Left lung (tissue), 10 donors: ENCODE data around the gene NFATC1. TPM values are rescaled to one million over a fixed set of nuclear protein-coding genes. Genes with fewer than 3 reads are reported as not detected.
A peak's percentile ranks its signal among the peaks of the same experiment; 100 is the strongest.

Experiments
- ATAC-seq: fragments of 200-7000 bp; cut with Tn5 transposase; one replicate; pipeline ENCODE4 v1.9.1; 2020; ENCODE audit warnings: moderate library complexity
- DNase-seq, 4 donors: peaks; one replicate each; pipeline ENCODE4 v3.0.0-alpha.2; 2013 to 2020
- H3K27ac ChIP-seq, 2 donors: fragments of 200-600 bp; sonication (generic) in 1 of 2; one replicate each; pipeline versions ENCODE4 v1.5.0 to v1.8.0; 2020 to 2021
- H3K27me3 ChIP-seq, 2 donors: fragments of 200-600 bp; sonication (generic) in 1 of 2; one replicate each; pipeline versions ENCODE4 v1.5.0 to v1.8.0; 2020 to 2021
- H3K36me3 ChIP-seq, 2 donors: fragments of 200-600 bp; sonication (generic) in 1 of 2; one replicate each; pipeline versions ENCODE4 v1.5.0 to v1.8.0; 2020 to 2021
- H3K4me1 ChIP-seq, 2 donors: fragments of 200-600 bp; one replicate each; pipeline ENCODE4 v1.8.0; 2021
- H3K4me3 ChIP-seq, 2 donors: fragments of 200-600 bp; sonication (generic) in 1 of 2; one replicate each; pipeline versions ENCODE4 v1.5.0 to v1.8.0; 2020 to 2021; ENCODE audit warnings: mild to moderate bottlenecking in 1 of 2
- H3K9me3 ChIP-seq, 2 donors: fragments of 200-600 bp; sonication (generic) in 1 of 2; one replicate each; pipeline versions ENCODE4 v1.5.0 to v1.8.0; 2020 to 2021
- CTCF ChIP-seq, 2 donors: fragments of 200-600 bp; sonication (generic) in 1 of 2; IDR thresholded peaks; one replicate each; pipeline versions ENCODE4 v1.5.0 to v1.8.0; 2021; ENCODE audit warnings: antibody characterized with exemption in 2 of 2
- intact Hi-C, 2 donors: fragments of 100-400 bp; cut with DNase I; formaldehyde crosslinking; loops; one replicate each; pipeline versions ENCODE4 v1.11.2 to v1.14.2; 2022
- polyA plus RNA-seq, 6 donors: library from polyadenylated mRNA; unstranded; fragments of 120-200 nt; gene quantifications; one replicate each; pipeline ENCODE4 v1.2.1, GENCODE V29; 2013; ENCODE audit not compliant: insufficient read length in 6 of 6
- total RNA-seq, 2 donors: library from RNA; stranded (reverse); fragmentation: NEBNext Ultra II Directional; extraction: Animal tissue kit (Norgen Biotek cat#: 25700); gene quantifications; one replicate each; pipeline ENCODE4 v1.2.1, GENCODE V29; 2021
- donor health status: DM: no; HTN: yes; CAD: no.
- donor health status: DM: no; HTN: no; CAD: no.

NFATC1 gene
- total and polyA plus RNA-seq, 8 donors: 6.5 to 17.1 (median 8.0) TPM

DNA sequence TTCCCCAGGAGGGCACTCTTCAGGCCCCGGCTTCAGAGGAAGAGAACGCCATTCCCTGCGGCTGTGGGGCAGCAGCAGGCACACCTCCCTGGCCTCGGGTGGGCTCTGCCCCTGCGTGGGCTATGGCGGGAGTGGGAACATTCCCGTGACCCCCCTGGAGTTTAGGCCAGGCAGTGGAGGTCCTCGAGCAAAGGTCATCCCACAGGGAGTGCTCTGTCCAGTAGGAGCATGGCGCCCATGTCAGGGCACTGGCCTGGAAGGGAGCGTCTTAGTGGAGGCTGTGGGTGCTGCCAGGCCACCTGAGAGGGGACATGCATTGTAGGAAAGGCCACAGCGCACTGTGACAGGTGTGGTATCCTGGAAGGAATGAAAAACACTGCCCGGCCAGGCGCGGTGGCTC, 9.2 kb upstream of the NFATC1 start:
- intact Hi-C loops: loop anchor here in 1 of 2 donors (10.0 kb wide), 1 partner anchor 258 kb away; no protein-coding TSS in a partner anchor
- Histone ChIP-seq H3K27me3 (peaks cover 7 to 55% of the 10 kb centered on the region in 2 donors), H3K4me1 (no peaks in the 10 kb centered on the region), H3K4me3 (no peak overlapping the region), H3K36me3 (no peaks in the 10 kb centered on the region), H3K27ac (no peak overlapping the region), H3K9me3 (no peaks in the 10 kb centered on the region)
- ATAC-seq (no peak), DNase-seq (peak in 1 of 4 donors; percentile 16)
- TF ChIP-seq CTCF (IDR thresholded peaks at IDR 0.05): no peak

DNA sequence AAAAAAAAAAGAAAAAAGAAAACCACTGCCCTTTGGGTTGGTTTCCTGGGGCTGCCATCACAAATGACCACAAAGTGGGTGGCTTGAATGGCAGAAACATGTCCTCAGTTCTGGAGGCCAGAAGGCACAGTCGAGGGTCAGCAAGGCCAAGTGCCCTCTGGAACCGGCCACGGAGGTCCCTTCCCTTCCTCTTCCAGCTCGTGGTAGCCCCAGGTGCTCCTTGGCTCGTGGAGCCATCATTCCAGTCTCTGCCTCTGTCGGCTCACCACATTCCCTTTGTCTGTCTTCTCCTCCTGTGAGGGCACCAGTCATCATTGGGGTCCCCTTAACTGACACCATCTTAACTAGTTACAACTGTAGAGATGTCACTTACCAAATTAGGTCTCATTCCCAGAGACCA, 8.5 kb upstream of the NFATC1 start:
- no peak for ATAC-seq
- Histone ChIP-seq H3K36me3 (no peaks in the 10 kb centered on the region), H3K4me1 (no peaks in the 10 kb centered on the region), H3K27ac (no peak overlapping the region), H3K27me3 (peaks cover 7 to 61% of the 10 kb centered on the region in 2 donors), H3K9me3 (no peaks in the 10 kb centered on the region), H3K4me3 (no peak overlapping the region)
- intact Hi-C loops: loop anchor here in 1 of 2 donors (10.0 kb wide), 1 partner anchor 258 kb away; no protein-coding TSS in a partner anchor
- DNase-seq: no peak
- no peak for TF ChIP-seq CTCF (IDR thresholded peaks at IDR 0.05)

DNA sequence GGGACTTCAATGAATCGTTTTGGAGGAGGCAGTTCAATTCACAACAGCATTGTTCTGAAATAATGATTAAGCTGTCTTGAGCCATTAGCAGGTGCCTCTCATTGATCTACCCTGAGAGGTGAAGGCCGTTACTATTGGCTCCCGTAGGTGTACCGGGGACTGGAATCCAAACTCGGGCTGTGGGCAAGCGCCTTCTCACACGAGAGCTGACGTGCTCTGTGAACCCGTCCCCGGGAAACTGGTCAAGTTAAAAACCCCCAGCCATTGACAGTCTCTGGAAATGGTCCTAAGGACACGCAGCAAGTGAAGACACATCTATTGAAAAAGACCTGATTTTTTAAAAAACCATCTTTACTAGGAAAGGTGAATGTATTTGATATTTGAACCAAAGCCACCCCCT, 8.1 kb upstream of the NFATC1 start:
- Histone ChIP-seq H3K36me3 (no peaks in the 10 kb centered on the region), H3K4me1 (peaks cover 0 to under 1% of the 10 kb centered on the region in 2 donors), H3K27ac (no peak overlapping the region), H3K4me3 (no peak overlapping the region), H3K9me3 (no peaks in the 10 kb centered on the region), H3K27me3 (peaks cover 7 to 65% of the 10 kb centered on the region in 2 donors)
- intact Hi-C loops: loop anchor here in 1 of 2 donors (10.0 kb wide), 1 partner anchor 257 kb away; no protein-coding TSS in a partner anchor
- ATAC-seq: no peak
- no peak for DNase-seq
- no peak for TF ChIP-seq CTCF (IDR thresholded peaks at IDR 0.05)

DNA sequence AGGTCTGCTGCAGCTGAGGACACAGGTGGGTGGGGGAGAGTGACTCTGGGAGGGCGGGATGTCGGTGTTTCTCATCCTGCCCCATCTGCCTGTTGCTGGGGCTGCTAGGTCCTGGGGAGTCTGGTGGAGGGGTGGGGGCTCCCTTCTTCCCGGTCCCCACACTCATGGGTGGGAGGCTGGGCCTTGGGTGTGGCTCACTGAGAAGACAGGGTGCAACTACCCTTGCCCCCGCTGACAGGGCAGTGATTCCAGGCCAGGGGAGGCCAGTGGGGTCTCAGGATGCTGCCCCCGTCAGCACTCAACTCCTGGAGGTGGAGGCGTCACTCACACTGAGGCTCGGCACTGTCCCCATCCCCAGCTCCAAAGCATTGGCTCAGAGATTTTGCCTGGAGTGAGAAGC, 7.7 kb upstream of the NFATC1 start:
- H3K27me3 ChIP-seq: peaks cover 7 to 70% of the 10 kb centered on the region in 2 donors

GRCh38 chr18:79389689-79390088, 6.0 kb upstream of the NFATC1 start:
- Histone ChIP-seq H3K27ac (no peak overlapping the region), H3K27me3 (peaks cover 7 to 86% of the 10 kb centered on the region in 2 donors), H3K4me1 (peaks cover 9 to 20% of the 10 kb centered on the region in 2 donors), H3K4me3 (no peak overlapping the region), H3K9me3 (no peaks in the 10 kb centered on the region), H3K36me3 (no peaks in the 10 kb centered on the region)
- intact Hi-C loops: loop anchor here in 1 of 2 donors (10.0 kb wide), 1 partner anchor 255 kb away; no protein-coding TSS in a partner anchor
- no peak for ATAC-seq
- no peak for TF ChIP-seq CTCF (IDR thresholded peaks at IDR 0.05)
- no peak for DNase-seq

More for the DNA sequence above, 7.7 kb upstream of the NFATC1 start:
- no peak for TF ChIP-seq CTCF (IDR thresholded peaks at IDR 0.05)
- DNase-seq (no peak), ATAC-seq (no peak)
- Histone ChIP-seq H3K4me1 (peaks cover 2 to 4% of the 10 kb centered on the region in 2 donors), H3K9me3 (no peaks in the 10 kb centered on the region), H3K36me3 (no peaks in the 10 kb centered on the region), H3K27ac (no peak overlapping the region), H3K4me3 (no peak overlapping the region)
- intact Hi-C loops: loop anchor here in 1 of 2 donors (10.0 kb wide), 1 partner anchor 257 kb away; no protein-coding TSS in a partner anchor
